GM12873 (cell line): Measurements from ENCODE around the gene ANKRD13B.

ENCODE experiments used
- CTCF ChIP-seq: IDR thresholded peaks from 2 replicates; pipeline ENCODE4 v1.5.1; 2012; ENCODE audit warnings: low read depth, mild to moderate bottlenecking, moderate library complexity, low read length, control low read depth; ENCODE audit not compliant: insufficient read depth; ENCODE audit errors: missing control alignments

Gene ANKRD13B

GRCh38 chr17:29571883-29572681 is 20.9 kb upstream of the ANKRD13B start:
- no peak for TF ChIP-seq CTCF

DNA sequence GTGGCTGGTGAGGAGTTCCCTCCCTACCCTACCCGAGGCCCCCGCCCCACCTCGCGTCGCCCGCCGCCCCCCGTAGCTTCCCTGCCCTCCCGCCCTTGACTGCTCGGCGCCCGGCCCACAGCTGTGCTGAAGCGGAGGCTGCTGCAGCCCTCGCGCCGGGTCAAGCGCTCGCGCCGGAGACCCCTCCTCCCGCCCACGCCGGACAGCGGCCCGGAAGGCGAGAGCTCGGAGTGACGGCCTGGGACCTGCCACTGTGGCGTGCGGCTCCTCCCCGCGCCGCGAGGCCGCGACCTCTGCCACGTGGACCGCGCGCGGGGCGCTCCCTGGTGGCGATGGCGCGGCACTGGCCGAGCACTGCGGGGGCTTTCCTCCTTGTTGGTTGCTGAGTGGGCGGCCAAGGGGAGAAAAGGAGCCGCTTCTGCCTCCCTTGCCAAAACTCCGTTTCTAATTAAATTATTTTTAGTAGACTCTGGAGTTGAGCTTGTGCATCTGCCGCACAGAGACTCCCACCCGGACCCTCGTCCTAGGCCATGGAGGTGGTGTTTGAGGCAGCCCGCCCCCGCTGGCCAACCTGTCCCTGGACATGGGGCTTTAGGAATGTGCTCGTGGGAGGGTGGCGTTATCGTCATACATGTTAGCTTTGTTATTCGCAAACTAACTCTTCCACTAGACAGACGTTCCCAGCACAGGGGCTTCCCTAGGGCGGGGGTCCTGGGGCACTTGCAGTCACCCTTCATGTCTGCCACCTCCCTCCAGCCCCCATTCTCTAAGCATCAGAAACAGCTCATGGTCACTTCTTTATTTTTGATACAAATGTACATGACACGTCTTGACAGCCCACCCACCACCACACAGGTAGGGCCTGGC is 20.0 kb upstream of the ANKRD13B start:
- peak; percentile 67 for TF ChIP-seq CTCF

DNA sequence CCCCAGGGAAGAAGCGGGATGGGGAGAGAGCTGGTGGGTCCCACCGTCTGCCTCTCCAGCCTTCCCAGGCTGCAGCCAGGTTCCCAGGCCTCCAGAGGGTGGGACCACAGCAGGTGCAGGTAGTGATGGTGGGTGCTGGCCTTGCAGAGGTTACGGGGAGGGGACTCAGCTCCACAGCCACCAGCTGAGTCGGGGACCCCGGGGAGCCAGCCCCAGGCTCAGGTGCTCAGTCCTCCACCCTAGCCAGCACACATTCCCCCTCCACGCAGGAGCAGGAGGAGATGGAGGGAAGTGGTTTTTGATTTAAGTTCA is 19.4 kb upstream of the ANKRD13B start:
- TF ChIP-seq CTCF = no peak

GRCh38 chr17:29573871-29574731 is 18.8 kb upstream of the ANKRD13B start:
- no peak for TF ChIP-seq CTCF

- no peak for TF ChIP-seq CTCF
Measured at GRCh38 chr17:29574732-29575510, 18.0 kb upstream of the ANKRD13B start.

DNA sequence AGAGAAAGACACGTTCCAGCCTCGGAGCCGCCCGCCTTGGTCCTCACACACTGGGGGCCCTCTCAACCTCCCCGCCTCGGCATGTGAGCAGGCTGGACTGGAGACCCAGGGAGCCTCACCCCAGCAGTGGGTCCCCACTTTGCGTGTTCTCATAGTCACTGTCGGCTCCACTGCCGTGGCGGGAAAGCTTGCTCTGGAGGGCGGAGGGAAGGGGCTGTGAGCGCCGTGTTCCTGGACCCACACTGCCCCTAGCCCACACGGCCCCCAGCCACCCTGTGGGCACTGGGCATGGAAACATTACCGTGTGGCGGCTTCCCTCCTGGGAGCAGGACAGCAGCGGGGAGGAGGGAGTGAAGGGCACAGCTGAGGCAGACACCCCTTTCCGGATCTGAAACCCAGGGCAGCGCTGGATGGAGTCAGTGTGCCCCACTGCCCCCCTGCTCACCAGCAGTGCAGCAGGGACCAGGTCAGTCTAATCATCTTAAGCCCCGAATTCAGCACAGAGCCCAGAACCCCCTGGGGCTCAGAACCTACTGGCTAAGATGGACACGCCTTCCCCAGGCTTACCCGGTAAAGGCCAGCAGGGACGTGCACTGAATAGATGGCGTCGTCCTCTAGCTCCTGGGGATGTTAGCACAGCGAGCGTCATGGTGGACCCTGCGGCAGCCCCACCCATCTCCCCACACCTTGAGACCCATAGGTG is 17.3 kb upstream of the ANKRD13B start:
- no peak for TF ChIP-seq CTCF
